Stimulated activated CD8-positive, alpha-beta memory T cell treated with anti-CD3 and anti-CD28 coated beads, Interleukin-4, amount 100 ng/mL, for 48 hours (primary cell): ENCODE data around the gene VNN1.
"Not testable (repeated sequence)": the region's sequence is repeated elsewhere in the genome, so short reads cannot be mapped to it uniquely, and the experiment has no call there.

ENCODE experiments used
- DNase-seq: peaks from one replicate; pipeline ENCODE4 v3.0.0-alpha.2; 2020

Gene VNN1

DNA sequence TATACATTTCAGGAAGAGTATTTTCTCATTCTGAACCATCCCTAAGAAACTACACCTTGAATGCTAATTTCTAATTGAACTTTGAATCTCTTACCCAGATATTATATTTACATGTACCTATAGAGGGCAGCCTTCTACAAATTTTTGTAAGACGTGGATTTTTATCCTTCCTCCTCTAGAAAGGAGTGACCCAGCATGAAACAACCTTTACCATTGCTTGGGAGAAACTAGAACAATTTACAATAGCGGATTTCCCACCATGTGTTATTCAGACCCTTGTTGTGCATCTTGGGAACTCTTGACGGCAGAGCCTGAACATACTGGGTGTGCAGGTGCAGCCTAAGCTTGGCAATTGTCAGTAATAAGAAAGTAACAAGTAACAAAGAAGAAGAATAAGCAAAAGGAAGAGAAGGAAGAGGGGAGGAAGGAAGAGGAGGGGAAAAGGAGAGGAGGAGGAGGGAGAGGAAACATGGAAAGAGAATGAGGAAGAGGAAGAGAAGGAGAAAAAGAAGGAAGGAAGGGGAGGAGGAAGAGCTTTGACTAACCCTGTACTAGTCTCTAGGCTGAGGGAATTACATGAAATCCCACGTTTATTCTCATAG lies 44.1 kb downstream of the VNN1 start:
- no peak for DNase-seq

DNA sequence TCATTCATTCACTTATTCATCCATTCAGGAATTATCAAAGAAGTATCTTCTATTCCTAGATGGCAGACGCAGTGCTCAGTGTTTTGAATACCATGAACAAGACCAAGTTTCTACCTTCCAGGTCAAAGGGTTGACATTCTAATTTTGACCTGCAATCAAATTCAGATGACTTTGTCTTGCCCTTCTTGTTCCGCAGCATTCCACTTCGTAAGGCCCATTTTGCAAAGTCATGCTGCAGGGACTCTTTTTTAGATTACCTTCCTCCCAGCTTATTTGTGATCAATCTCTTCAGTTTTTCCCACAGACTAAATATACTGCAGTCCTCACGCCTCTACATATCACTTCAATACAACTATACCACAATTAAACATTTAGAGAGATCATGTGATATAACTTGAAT lies 47.7 kb downstream of the VNN1 start:
- no peak for DNase-seq

DNA sequence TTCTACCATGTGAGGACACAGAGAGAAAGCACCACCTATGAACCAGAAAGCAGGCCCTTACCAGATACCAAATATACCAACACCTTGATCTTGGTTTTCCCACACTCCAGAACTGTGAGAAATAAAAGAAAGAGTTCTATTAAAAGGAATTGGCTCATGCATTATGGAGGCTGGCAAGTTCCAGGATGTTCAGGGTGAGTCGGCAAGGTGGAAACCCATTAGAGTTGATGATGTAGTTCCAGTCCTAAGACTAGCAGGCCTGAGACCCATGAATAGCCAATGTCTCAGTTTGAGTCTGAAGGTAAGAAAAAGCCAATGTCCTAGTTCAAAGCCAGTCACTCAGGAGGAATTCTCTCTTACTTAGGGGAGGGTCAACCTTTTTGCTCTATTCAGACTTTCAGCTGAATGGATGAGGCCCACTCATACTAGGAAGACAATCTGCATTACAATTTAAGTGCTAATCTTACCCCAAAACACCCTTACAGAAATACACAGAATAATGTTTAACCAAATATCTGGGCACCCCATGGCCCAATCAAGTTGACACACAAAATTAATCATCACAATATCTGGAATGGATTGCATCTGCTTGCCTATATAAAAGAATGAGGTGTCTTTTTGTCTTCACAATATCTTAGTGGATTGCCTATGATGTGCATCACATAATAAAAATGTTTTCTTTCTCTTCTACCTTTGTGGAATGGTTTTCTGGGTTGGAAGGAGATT lies 49.4 kb downstream of the VNN1 start:
- DNase-seq: no peak

DNA sequence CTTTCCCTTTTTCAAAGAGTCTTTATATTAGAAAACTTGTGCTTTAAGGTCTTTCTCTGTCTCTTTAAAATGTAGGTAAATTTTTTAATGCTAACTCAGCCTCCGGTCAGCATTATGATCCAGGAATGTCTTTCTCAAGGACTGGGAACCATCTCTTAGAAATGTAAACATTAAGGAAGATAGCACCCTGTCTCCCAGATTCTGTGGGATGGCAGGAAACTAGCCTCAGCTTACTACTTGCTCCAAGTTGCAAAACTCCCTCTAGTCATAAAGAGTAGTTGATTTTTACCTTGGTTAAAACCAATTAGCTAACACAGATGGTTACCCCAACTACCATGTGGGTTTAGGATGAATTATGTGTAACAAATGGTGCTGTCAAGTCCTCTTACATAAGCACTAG lies 50.2 kb downstream of the VNN1 start:
- no peak for DNase-seq

DNA sequence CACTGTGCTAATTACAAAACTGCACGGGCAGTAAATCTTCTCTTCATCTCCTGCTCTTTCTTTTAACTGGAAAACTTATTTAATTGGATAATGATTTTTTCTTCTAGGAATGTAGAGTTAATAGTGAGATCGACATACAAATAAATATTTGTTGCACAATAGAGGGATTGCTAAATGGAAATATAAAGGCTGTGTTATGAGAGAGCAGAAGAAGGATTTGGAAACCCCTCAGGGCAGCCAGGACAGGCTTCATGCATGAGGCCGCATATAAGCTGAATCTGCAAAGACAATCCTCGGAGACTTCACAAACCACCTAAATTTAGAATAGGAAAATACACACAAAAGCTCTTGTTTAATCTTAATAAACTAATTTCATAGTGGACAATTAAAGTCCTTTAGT lies 51.9 kb downstream of the VNN1 start:
- DNase-seq: no peak

DNA sequence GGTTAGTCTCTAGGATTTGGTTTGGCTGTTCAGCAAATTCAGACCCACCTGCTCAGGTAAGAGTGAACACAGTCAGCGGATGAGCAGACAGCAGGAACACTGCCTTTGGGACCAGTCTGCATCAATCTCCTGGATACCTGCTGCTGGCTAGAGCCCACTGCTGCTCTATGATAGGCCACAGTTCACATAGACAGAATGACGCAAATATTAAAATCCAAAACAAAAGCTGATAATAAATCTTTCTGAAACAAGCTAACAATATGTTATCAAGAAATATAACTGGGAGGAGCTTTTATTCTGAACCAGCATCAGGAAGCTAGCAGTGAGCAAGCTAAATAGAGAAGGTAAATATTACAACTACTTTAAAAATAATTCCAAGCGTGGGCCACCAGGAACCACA lies 54.8 kb downstream of the VNN1 start, which contains the start of gene TAAR1:
Gene TAAR1, minus strand, starts transcription at position 101 of the 400 bp plus-strand sequence. CDS start 13,179 bp downstream, outside the sequence.
- DNase-seq: no peak

DNA sequence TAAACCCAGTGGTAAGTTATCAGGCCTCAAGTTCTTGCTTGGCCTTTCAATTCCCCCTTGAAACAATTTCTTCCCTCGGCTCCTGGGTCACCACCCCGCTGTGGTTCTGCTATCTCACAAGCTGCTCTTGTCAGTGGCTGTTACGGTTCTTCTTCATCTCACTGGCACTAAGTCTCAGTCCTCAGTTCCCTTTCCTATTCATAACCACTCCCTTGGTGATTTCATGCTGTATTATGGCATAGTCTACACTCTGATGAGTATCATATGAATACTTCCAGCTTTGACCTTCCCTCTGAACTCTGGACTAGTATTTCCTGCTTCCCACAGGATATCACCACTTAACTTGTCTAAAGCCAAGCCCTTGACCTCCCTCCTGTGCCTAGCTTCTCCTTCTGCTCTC lies 62.8 kb downstream of the VNN1 start:
- no peak for DNase-seq

DNA sequence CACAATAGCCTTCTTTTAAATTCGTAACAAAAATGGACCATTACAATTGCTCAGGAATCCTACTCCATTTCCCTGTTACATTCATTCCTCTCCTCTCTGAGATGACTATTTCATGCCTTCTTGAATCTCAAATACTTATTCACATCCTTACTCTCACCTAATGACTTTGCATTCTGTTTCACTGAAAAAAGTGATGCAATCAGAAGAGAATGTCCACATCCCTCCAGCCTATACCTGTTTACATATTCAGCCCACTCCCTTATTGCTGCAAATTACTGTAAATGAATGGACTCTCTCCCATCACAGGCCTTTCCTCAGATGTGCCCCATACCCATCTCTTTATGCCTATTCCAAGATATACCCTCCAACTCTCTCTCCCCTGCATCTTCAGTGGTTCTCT lies 63.4 kb downstream of the VNN1 start:
- DNase-seq: no peak

DNA sequence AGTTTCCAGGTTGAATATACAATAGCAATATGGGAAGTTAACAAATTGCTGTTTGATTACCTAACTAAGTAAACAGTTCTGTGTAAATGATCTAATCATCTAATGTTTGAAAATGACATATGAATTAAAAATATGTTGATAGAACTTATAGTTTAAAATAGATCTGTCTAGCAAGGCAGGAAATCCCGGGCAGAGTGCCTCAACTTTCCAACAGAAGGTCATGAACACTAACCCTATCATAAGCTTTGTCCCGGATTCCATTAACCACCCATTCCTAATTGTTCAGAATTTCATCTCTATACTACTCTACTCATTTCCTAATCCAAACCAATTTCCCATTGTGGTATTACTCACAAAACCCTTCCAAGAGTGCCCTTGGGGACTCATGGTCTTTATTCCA lies 65.0 kb downstream of the VNN1 start:
- DNase-seq: no peak

DNA sequence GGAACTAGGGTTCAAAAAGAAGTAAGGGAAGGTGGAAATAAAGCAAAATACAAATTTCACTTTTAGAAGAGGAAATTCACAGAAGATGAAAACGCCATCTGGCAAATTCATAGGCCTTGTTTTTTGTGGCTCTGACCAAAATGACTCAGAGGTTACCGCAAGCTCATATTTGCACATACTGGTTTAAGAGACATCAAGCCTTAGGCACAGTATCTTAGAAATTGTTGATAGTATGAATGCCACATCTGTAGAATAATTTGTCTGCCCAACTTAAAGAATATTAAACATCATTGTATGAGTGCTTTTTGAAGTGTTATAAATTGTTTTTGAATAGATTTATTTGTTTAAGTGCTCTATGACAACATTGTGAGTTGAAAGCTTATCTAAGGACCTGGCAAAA lies 65.5 kb downstream of the VNN1 start:
- DNase-seq: no peak

DNA sequence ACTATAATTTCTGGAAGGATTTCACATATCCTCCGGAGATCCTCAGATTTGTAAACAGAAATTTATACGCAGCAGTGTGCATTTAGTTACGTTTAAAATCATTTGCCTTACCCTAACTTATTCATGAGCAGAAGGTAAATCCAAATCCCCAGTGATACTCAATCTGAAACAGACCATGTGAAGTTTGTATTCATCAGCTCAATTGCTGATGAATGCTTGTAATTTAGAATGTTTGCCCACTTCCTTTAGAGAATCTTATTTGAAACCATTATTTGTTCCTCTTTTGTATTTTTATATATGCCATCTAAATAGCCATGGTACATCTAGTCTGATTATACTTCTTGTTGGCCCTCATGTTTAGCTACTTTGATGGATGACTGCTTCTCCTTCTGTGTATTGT lies 70.3 kb downstream of the VNN1 start:
- DNase-seq: no peak

DNA sequence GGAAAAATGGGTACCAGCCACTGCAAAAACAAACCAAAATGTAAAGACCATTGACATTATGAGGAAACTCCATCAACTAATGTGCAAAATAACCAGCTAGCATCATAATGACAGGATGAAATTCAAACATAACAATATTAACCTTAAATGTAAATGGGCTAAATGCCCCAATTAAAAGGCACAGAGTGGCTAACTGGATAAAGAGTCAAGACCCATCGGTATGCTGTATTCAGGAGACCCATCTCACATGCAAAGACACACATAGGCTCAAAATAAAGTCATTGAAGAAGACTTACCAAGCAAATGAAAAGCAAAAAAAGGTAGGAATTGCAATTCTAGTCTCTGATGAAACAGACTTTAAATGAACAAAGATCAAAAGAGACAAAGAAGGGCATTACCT lies 76.7 kb downstream of the VNN1 start:
- DNase-seq: not testable (repeated sequence)

DNA sequence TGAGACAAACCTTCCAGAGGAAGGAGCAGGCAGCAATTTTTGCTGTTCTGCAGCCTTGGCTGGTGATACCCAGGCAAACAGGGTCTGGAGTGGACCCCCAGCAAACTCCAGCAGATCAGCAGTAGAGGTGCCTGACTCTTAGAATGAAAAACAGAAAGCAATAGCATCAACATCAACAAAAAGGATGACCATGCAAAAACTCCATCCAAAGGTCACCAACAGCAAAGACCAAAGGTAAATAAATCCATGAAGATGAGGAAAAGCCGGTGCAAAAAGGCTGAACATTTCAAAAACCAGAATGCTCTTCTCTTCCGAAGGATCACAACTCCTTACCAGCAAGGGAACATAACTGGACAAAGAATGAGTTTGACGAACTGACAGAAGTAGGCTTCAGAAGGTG lies 77.9 kb downstream of the VNN1 start:
- not testable (repeated sequence) for DNase-seq

DNA sequence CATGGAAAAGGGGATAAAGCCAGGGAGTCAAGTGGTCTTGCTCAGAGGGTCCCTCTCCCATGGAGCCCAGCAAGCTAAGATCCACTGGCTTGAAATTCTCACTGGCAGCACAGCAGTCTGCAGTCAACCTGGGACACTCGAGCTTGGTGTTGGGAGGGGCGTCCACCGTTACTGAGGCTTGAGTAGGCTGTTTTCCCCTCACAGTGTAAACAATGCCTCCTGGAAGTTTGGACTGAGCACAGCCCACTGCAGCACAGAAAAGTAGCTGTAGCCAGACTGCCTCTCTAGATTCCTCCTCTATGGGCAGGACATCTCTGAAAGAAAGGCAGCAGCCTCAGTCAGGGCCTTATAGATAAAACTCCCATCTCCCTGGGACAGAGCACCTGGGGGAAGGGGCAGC lies 78.6 kb downstream of the VNN1 start:
- not testable (repeated sequence) for DNase-seq

DNA sequence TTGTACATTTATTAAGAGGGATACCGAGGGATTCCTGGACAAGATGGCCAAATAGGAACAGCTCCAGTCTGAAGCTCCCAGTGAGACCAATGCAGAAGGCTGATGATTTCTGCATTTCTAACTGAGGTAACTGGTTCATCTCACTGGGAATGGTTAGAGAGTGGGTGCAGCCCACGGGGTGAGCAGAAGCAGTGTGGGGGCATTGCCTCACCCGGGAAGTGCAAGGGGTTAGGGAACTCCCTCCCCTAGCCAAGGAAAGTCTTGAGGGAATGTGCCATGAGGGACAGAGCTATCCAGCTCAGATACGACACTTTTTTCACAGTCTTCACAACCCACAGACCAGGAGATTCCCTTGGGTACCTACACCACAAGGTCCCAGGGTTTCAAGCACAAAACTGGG lies 79.1 kb downstream of the VNN1 start:
- DNase-seq: no peak

DNA sequence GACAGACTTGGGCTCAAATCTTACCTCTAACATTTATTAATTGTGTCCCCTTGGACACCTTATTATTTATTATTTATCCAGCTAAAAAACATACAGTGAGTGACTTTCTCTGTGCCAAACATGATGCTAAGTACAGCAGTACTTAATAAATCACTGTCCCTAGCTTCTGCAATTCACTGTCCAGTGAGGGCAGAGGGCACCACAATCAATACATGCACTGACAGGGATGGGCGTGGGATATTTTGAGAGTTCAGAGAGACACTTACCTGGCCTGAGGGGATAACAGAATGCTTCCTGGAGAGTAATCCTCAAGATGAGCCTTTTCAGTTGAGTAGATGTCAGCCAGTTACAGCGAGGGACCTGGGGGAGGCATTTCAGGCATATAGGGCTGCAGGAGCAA lies 80.5 kb downstream of the VNN1 start:
- no peak for DNase-seq
